ENCODE measurements around the gene ACAD8. TPM values are rescaled to one million over a fixed set of nuclear protein-coding genes. Genes with fewer than 3 reads are reported as not detected.

The ACAD8 gene
- total and polyA plus RNA-seq, 2 of the 8 experiments (the other 6 are each of a cell fraction or from before 2014, with no cell fraction given): 45.8 to 52.7 TPM

DNA sequence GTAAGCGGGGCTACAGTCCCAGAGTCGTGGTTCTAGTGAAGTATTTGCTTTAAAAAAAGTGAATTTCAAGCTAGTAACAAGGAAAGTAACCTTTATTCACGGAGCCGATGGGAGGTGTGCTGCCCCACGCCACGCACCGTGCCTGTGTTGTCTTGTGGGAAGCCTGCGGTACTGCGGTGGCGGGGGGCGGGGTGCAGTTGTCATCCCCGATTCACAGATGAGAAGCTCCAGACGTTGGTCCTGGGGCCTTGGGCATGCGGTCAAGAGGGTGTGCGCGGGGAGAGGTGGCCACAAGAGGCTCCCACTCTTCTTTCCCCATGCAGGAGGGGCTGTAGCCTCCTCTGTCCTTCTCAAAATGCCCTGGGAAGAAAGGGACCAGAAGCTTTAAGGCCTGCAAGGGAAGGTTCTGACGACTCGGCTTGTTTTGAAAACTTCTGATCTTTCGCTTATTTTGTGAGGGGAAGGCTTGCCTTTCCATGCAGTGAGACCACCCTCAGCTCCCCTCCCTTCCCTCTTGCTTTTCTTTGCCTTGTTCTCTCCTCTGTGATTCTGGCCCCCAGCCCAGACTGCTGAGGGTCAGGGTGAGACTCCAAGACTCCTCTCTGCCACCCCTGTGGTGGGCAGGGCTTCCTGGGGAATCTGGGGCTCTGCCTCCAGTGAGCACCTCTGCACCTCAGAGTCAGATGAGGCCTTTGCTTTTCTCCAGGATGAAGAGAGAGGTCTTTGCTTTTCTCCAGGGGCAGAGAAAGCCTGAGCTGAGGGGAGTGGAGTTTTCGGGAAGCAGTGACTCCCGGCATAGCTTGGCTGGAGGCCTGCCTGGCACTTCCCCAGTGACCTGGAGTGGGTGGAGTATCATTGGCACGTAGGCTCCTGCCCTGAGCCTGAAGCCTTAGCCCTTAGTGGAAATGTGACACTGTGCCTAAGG, 29.0 kb downstream of the ACAD8 start:
- WGBS, 2 experiments (ENCODE audit: extremely low coverage in 1 of 2, insufficient coverage in 1 of 2, insufficient read length in 1 of 2, insufficient replicate concordance in 2 of 2, low coverage in 1 of 2, low lambda C conversion rate in 2 of 2, missing lambda C conversion rate in 1 of 2): 95% methylated on average over 22 of the region's 22 CpGs; no CpG with 5 or more reads in 1 of the 2 experiments
- H3K4ac ChIP-seq (replicated peaks; ENCODE audit: insufficient read length, low read depth, low read length): no peak overlapping the region
- POLR2A ChIA-PET (ENCODE audit: partially characterized antibody): interaction anchor here (1.0 to 1.4 kb wide), 3 partner anchors 9 to 13 kb away, joined by 3 to 4 read pairs (median 3); no protein-coding TSS in a partner anchor

More for the DNA sequence above, 29.0 kb downstream of the ACAD8 start:
- Histone ChIP-seq H3K27me3 (replicated peaks in 1 of 4; ENCODE audit: control insufficient read depth in 3 of 4, extremely low read depth in 1 of 4, insufficient read depth in 3 of 4, low read length in 3 of 4) (peaks cover 0 to 2% (median 0%) of the 10 kb centered on the region in 4 experiments; a peak in 3 of 7 replicates), H3K23ac (ENCODE audit: insufficient read length) (no peak overlapping the region), H2BK12ac (ENCODE audit: low read depth, low read length) (no peak overlapping the region), H2BK15ac (ENCODE audit: low read length) (no peak overlapping the region), H3K4me2 (ENCODE audit: insufficient read depth in 1 of 2, low read depth in 2 of 2, low read length in 2 of 2) (no peak overlapping the region), H4K20me1 (replicated peaks in 1 of 2; ENCODE audit: control insufficient read depth in 1 of 2, insufficient read depth in 2 of 2, low read length in 2 of 2) (no peaks in the 10 kb centered on the region), H3K9me3 (ENCODE audit: insufficient read depth in 2 of 2, low read depth in 1 of 2, low read length in 1 of 2) (no peaks in the 10 kb centered on the region), H3K14ac (ENCODE audit: insufficient read length) (no peak overlapping the region), H3K56ac (replicated peaks; ENCODE audit: insufficient read length, low read depth, low read length) (no peak overlapping the region), H3K18ac (ENCODE audit: extremely low read depth, low read length) (no peak overlapping the region; the same call in 1 of the 2 replicates), H4K5ac (ENCODE audit: insufficient read length, low read depth, low read length) (no peak overlapping the region), H3K36me3 (ENCODE audit: control insufficient read depth in 2 of 4, insufficient read depth in 4 of 4, low read length in 3 of 4) (peaks cover 0 to 20% (median 11%) of the 10 kb centered on the region in 4 experiments; a peak in 6 of 8 replicates), H3K4me1 (replicated peaks in 1 of 4; ENCODE audit: control insufficient read depth in 3 of 4, insufficient read depth in 4 of 4, low read length in 3 of 4) (peaks cover 0 to 6% (median 0%) of the 10 kb centered on the region in 4 experiments; a peak in 2 of 7 replicates), H2AFZ (ENCODE audit: low read length) (no peak overlapping the region), H3K9ac (replicated peaks in 1 of 4; ENCODE audit: extremely low read depth in 1 of 4, low read depth in 3 of 4, low read length in 3 of 4) (no peak overlapping the region), H3K23me2 (ENCODE audit: low read depth, low read length) (peaks cover under 1% of the 10 kb centered on the region), H3K4me3 (ENCODE audit: extremely low read depth in 1 of 4, insufficient read depth in 2 of 4, low read depth in 3 of 4, low read length in 4 of 4) (no peak overlapping the region), H2BK120ac (replicated peaks; ENCODE audit: low read depth, low read length) (no peak overlapping the region), H3K27ac (ENCODE audit: low read depth, low read length) (no peak overlapping the region), H2BK20ac (ENCODE audit: low read length) (no peak overlapping the region), H2BK5ac (ENCODE audit: low read depth, low read length) (no peak overlapping the region), H4K91ac (replicated peaks; ENCODE audit: insufficient read length, low read length) (no peak overlapping the region), H3K79me2 (ENCODE audit: control insufficient read depth in 1 of 2, insufficient read depth in 2 of 2, low read length in 2 of 2) (peaks cover 0 to 7% of the 10 kb centered on the region in 2 experiments; a peak in 1 of 4 replicates), H4K8ac (ENCODE audit: extremely low read depth, insufficient read depth, low read length) (no peak overlapping the region), H2AK5ac (ENCODE audit: low read depth, low read length) (no peak overlapping the region), H3K79me1 (ENCODE audit: low read depth, low read length) (no peaks in the 10 kb centered on the region)
- DNase-seq (ENCODE audit: low read depth in 1 of 2, low spot score in 2 of 2): no peak
- no peak for FAIRE-seq
- TF ChIP-seq POU5F1 (IDR thresholded peaks at IDR 0.05; ENCODE audit: low read depth, low read length): no peak
- CTCF ChIA-PET (ENCODE audit: partially characterized antibody): interaction anchor here (1.2 to 1.9 kb wide), 4 partner anchors 8 to 28 kb away, joined by 3 to 5 read pairs (median 5); no protein-coding TSS in a partner anchor

Data from H1 (cell line).